NCI-H1105 treated with DMSO at 0.1 percent for 48 hours (cell line): Measurements from ENCODE around the gene ARL5B.

ENCODE experiments used
- DNase-seq: peaks from one replicate; lab custom pipeline; 2025; lab: John Stamatoyannopoulos, UW

The ARL5B gene

GRCh38 chr10:18658271-18659124, 733 bp upstream of the ARL5B start:
- no peak for DNase-seq

- peak; percentile 46 for DNase-seq
Observed at GRCh38 chr10:18659819-18660535, 746 bp downstream of the ARL5B start.

GRCh38 chr10:18660816-18661431, 1.7 kb downstream of the ARL5B start:
- no peak for DNase-seq

GRCh38 chr10:18664841-18665478, 5.7 kb downstream of the ARL5B start:
- no peak for DNase-seq

- DNase-seq, result no peak
Observed at GRCh38 chr10:18665815-18666558, 6.8 kb downstream of the ARL5B start.

GRCh38 chr10:18666810-18667209, 7.6 kb downstream of the ARL5B start:
- no peak for DNase-seq

- no peak for DNase-seq
Observed at GRCh38 chr10:18668026-18668425, 8.8 kb downstream of the ARL5B start.

- no peak for DNase-seq
Observed at GRCh38 chr10:18675086-18675801, 16.0 kb downstream of the ARL5B start.

GRCh38 chr10:18680754-18681153, 21.5 kb downstream of the ARL5B start:
- DNase-seq, result no peak

- DNase-seq, result no peak
Observed at GRCh38 chr10:18681366-18681765, 22.1 kb downstream of the ARL5B start.

- DNase-seq, result no peak
Observed at GRCh38 chr10:18681971-18682411, 22.8 kb downstream of the ARL5B start.

- DNase-seq, result no peak
Observed at GRCh38 chr10:18683427-18683826, 24.2 kb downstream of the ARL5B start.

GRCh38 chr10:18684416-18684815, 25.2 kb downstream of the ARL5B start:
- no peak for DNase-seq

- no peak for DNase-seq
Observed at GRCh38 chr10:18684953-18685352, 25.7 kb downstream of the ARL5B start.

- DNase-seq, result no peak
Observed at GRCh38 chr10:18685555-18685954, 26.3 kb downstream of the ARL5B start.

GRCh38 chr10:18687195-18687594, 28.0 kb downstream of the ARL5B start:
- DNase-seq, result no peak

- no peak for DNase-seq
Observed at GRCh38 chr10:18687706-18688105, 28.5 kb downstream of the ARL5B start.

- peak; percentile 18 for DNase-seq
Observed at GRCh38 chr10:18689498-18689897, 30.3 kb downstream of the ARL5B start.

- no peak for DNase-seq
Observed at GRCh38 chr10:18690541-18690940, 31.3 kb downstream of the ARL5B start.

- DNase-seq, result no peak
Observed at GRCh38 chr10:18699849-18700840, 40.9 kb downstream of the ARL5B start.
